ENCODE results near the gene SKA2. TPM values are rescaled to one million over a fixed set of nuclear protein-coding genes. Genes with fewer than 3 reads are reported as not detected.

SKA2 gene
- total and polyA plus RNA-seq, 10 donors: 15.4 to 38.9 (median 24.6) TPM

DNA sequence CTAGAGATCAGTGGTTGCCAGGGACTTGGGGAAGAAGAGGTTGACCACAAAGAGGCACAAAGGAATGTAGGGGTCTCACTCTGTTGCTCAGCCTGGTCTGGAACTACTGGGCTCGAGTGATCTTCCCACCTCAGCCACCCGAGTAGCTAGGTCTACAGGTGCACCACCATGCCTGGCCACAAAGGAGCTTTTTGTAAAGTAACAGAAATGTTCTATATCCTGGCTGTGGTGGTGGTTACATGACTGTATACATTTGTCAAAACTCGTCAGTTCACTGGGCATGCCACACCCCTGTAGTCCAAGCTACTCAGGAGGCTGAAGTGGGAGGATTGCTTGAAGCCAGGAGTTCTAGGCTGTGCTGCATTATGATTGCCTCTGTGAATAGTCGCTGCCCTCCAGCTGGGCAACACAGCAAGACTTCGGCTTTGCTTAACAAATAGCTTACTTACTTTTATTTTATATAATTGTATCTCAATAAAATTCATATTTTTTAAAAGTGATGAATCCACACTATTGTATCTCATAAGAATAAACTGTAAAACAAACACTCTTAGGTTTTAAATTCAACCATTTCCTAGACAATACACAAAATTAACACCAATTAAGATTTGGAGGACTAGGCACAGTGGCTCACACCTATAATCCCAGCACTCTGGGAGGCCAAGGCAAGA, 5.0 kb downstream of the SKA2 start:
- TF ChIP-seq POLR2A (IDR thresholded peaks at IDR 0.05) (no peak), POLR2AphosphoS5 (IDR thresholded peaks at IDR 0.05) (no peak)
- TF ChIP-seq, protein P1, sequence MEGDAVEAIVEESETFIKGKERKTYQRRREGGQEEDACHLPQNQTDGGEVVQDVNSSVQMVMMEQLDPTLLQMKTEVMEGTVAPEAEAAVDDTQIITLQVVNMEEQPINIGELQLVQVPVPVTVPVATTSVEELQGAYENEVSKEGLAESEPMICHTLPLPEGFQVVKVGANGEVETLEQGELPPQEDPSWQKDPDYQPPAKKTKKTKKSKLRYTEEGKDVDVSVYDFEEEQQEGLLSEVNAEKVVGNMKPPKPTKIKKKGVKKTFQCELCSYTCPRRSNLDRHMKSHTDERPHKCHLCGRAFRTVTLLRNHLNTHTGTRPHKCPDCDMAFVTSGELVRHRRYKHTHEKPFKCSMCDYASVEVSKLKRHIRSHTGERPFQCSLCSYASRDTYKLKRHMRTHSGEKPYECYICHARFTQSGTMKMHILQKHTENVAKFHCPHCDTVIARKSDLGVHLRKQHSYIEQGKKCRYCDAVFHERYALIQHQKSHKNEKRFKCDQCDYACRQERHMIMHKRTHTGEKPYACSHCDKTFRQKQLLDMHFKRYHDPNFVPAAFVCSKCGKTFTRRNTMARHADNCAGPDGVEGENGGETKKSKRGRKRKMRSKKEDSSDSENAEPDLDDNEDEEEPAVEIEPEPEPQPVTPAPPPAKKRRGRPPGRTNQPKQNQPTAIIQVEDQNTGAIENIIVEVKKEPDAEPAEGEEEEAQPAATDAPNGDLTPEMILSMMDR (IDR thresholded peaks at IDR 0.05 in 8 of 11, conservative IDR thresholded peaks at IDR 0.05 in 3 of 11): no peak
- Histone ChIP-seq H3K9me3 (no peaks in the 10 kb centered on the region), H3K4me1 (peaks cover 0 to 42% (median 26%) of the 10 kb centered on the region in 6 donors), H3K27me3 (replicated peaks in 1 of 7) (no peaks in the 10 kb centered on the region), H3K36me3 (no peaks in the 10 kb centered on the region), H3K4me3 (no peak overlapping the region), H3K27ac (no peak overlapping the region)
- WGBS, 5 donors: 77 to 88% (median 80%) methylated on average over 5 of the region's 5 CpGs
- intact Hi-C loops (cut with DNase I; ENCODE audit: low total_unique reads): no loop called here
- DNase-seq: no peak

DNA sequence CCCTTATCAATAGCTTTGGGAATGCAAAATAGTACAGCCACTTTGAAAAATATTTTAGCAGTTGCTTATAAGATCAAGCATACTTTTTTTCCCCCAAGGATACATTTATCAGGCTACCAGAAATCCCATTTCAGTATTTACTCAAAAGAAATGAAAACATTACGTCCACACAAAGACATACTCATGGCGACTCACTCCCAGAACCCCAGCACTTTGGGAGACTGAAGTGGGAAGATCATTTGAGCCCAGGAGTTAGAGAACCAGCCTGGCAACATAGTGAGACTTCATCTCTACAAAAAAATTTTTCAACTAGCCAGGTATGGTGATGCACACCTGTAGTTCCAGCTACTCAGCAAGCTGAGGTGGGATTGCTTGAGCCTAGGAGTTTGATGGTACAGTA, 5.9 kb downstream of the SKA2 start:
- peaks cover 0 to 38% (median 23%) of the 10 kb centered on the region in 6 donors for H3K4me1 ChIP-seq
- no peak overlapping the region for H3K27ac ChIP-seq
- TF ChIP-seq POLR2A (IDR thresholded peaks at IDR 0.05) (no peak), POLR2AphosphoS5 (IDR thresholded peaks at IDR 0.05) (no peak)
- no peak overlapping the region for H3K4me3 ChIP-seq
- H3K27me3 ChIP-seq (replicated peaks in 1 of 7): no peaks in the 10 kb centered on the region
- H3K36me3 ChIP-seq: no peaks in the 10 kb centered on the region
- intact Hi-C loops (cut with DNase I; ENCODE audit: low total_unique reads): no loop called here
- no peaks in the 10 kb centered on the region for H3K9me3 ChIP-seq
- DNase-seq: no peak
- 94 to 97% (median 95%) methylated on average over 2 of the region's 2 CpGs for WGBS, 5 donors

DNA sequence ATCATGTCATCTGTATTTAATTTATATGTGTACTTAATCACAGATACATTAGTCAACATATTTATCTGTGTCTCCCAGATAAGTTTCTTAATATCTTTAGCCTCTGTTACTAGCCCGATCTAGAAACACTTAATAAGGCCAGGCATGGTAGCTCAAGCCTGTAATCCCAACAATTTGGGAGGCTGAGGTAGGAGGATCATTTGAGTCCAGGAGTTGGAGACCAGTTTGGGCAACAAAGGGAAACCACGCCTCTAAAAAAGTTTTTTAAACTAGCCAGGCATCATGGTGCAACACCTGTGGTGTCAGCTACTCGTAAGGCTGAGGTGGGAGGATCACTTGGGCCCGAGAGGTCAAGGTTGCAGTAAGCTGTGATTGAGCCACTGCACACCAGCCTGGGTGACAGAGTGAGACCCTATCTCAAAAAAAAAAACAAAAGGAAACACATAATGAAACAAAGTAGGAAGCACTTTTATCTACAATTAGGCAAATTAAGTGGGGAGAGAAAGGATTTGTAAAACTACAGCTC, 9.4 kb downstream of the SKA2 start:
- no peak for DNase-seq
- WGBS, 5 donors: 79 to 94% (median 81%) methylated on average over 4 of the region's 4 CpGs

DNA sequence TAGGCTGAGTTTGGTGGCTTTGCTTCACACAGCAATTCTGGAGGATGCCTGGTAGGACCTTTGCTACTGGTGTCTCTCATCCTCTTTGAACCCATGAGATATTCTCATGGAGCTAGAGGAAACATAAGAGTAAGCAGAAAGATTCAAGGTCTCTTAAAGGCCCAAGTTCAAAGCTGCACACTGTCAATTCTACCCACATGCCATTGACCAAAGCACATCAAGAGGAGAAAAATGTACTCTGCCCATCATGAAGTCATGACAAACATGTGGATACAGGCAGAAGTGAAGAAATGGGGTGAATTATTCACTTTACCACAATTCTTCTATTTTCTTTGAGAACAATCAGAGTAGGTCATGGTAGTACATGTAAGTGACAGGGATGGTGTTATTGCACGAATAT, 13.1 kb downstream of the SKA2 start:
- intact Hi-C loops (cut with DNase I; ENCODE audit: low total_unique reads): no loop called here
- TF ChIP-seq POLR2AphosphoS5 (IDR thresholded peaks at IDR 0.05): no peak
- TF ChIP-seq, protein P1 (IDR thresholded peaks at IDR 0.05 in 8 of 11, conservative IDR thresholded peaks at IDR 0.05 in 3 of 11): no peak
- no peak for TF ChIP-seq POLR2A (IDR thresholded peaks at IDR 0.05)

More for the DNA sequence above, 9.4 kb downstream of the SKA2 start:
- Histone ChIP-seq H3K9me3 (no peaks in the 10 kb centered on the region), H3K27me3 (replicated peaks in 1 of 7) (no peaks in the 10 kb centered on the region), H3K27ac (no peak overlapping the region), H3K4me3 (no peak overlapping the region), H3K4me1 (peaks cover 0 to 4% (median 0%) of the 10 kb centered on the region in 6 donors), H3K36me3 (peaks cover 0 to 7% (median 0%) of the 10 kb centered on the region in 6 donors)
- TF ChIP-seq, protein P1 (IDR thresholded peaks at IDR 0.05 in 8 of 11, conservative IDR thresholded peaks at IDR 0.05 in 3 of 11): no peak
- no peak for TF ChIP-seq POLR2AphosphoS5 (IDR thresholded peaks at IDR 0.05)
- TF ChIP-seq POLR2A (IDR thresholded peaks at IDR 0.05): no peak
- intact Hi-C loops (cut with DNase I; ENCODE audit: low total_unique reads): no loop called here

More for the DNA sequence above, 13.1 kb downstream of the SKA2 start:
- Histone ChIP-seq H3K27me3 (replicated peaks in 1 of 7) (no peaks in the 10 kb centered on the region), H3K27ac (no peak overlapping the region), H3K36me3 (peaks cover 0 to 7% (median 0%) of the 10 kb centered on the region in 6 donors), H3K4me3 (no peak overlapping the region), H3K4me1 (no peaks in the 10 kb centered on the region), H3K9me3 (no peaks in the 10 kb centered on the region)
- WGBS, 5 donors: 96 to 100% (median 100%) methylated on average over 1 of the region's 1 CpG
- no peak for DNase-seq

Data from spleen (tissue), 11 donors.